Endothelial cell of umbilical vein (primary cell): Measurements from ENCODE around the gene CATSPERD.

Experiments used
- CTCF ChIP-seq, 2 donors: IDR thresholded peaks; 1 replicate in 1 of 2; 2 replicates in 1 of 2; pipeline ENCODE4 v1.5.1; 2011; ENCODE audit warnings: low read length in 2 of 2, mild to moderate bottlenecking in 2 of 2, moderate library complexity in 2 of 2, control low read depth in 1 of 2, inconsistent platforms in 1 of 2, low read depth in 1 of 2; ENCODE audit not compliant: insufficient read depth in 1 of 2; ENCODE audit errors: extremely low read depth in 1 of 2
- MAX ChIP-seq: IDR thresholded peaks from 2 replicates; pipeline ENCODE4 v1.6.1; 2011; ENCODE audit not compliant: insufficient read depth, insufficient read length
- POLR2A ChIP-seq: IDR thresholded peaks from 2 replicates; pipeline ENCODE4 v1.6.1; 2012; ENCODE audit warnings: low read depth, mild to moderate bottlenecking, control low read depth, low read length

- TF ChIP-seq CTCF (IDR thresholded peaks at IDR 0.05; ENCODE audit: extremely low read depth in 1 of 2, insufficient read depth in 1 of 2, low read depth in 1 of 2, low read length in 2 of 2) (no peak), MAX (no peak), POLR2A (no peak)
These were observed 101.9 kb downstream of the CATSPERD start for GRCh38 chr19:5822181-5822844.
